B cell (primary cell): ENCODE data around the gene GLCCI1. TPM values are rescaled to one million over a fixed set of nuclear protein-coding genes. Genes with fewer than 3 reads are reported as not detected.
"Not testable (repeated sequence)": the region's sequence is repeated elsewhere in the genome, so short reads cannot be mapped to it uniquely, and the experiment has no call there.

ENCODE experiments used
- ATAC-seq: fragments of 200-7000 bp; cut with Tn5 transposase; one replicate; pipeline ENCODE4 v1.10.0; 2021; ENCODE audit warnings: low read depth, mild to moderate bottlenecking, moderate number of reproducible peaks, moderate library complexity
- CTCF ChIA-PET: fragments of 350-600 bp; sonication (Branson Sonifier 250); formaldehyde crosslinking; loops from one replicate; lab custom pipeline; 2021; ENCODE audit warnings: antibody characterized with exemption, inconsistent platforms; lab: Charles Lee
- POLR2A ChIA-PET: fragments of 350-600 bp; sonication (Branson Sonifier 250); formaldehyde crosslinking; loops from one replicate; lab custom pipeline; 2021; ENCODE audit warnings: antibody characterized with exemption; lab: Charles Lee
- DNase-seq: peaks from one replicate; pipeline ENCODE4 v3.0.0; 2013
- H2AFZ ChIP-seq: 2 replicates; pipeline ENCODE4 v1.6.1; 2012; ENCODE audit warnings: mild to moderate bottlenecking, low read depth, low read length; ENCODE audit not compliant: insufficient read depth, poor library complexity, severe bottlenecking
- H3K27ac ChIP-seq, 2 donors: 1 replicate in 1 of 2; 2 replicates in 1 of 2; pipeline ENCODE4 v1.5.1; 2012 to 2013; ENCODE audit warnings: low read length in 2 of 2, mild to moderate bottlenecking in 2 of 2, moderate library complexity in 1 of 2
- H3K27me3 ChIP-seq, 4 experiments: fragments of 200-600 bp in 1 of 4; sonication (generic) in 1 of 4; replicated peaks in 1 of 4; 1 replicate in 2 of 4; 2 replicates in 2 of 4; pipeline versions ENCODE4 v1.6.1 to v1.7.0; 2013 to 2016; ENCODE audit warnings: low read length in 3 of 4, mild to moderate bottlenecking in 2 of 4, mixed read lengths in 1 of 4, moderate library complexity in 1 of 4; ENCODE audit not compliant: insufficient read depth in 4 of 4, control insufficient read depth in 3 of 4; ENCODE audit errors: control extremely low read depth in 1 of 4
- H3K36me3 ChIP-seq, 2 experiments: replicated peaks in 1 of 2; 1 replicate in 1 of 2; 2 replicates in 1 of 2; pipeline versions ENCODE4 v1.6.1 to v1.7.1; 2013; ENCODE audit warnings: low read length in 1 of 2; ENCODE audit not compliant: insufficient read depth in 2 of 2, control insufficient read depth in 1 of 2; ENCODE audit errors: control extremely low read depth in 1 of 2, extremely low read depth in 1 of 2
- H3K4me1 ChIP-seq, 2 donors: fragments of 200-600 bp in 1 of 2; sonication (generic) in 1 of 2; 1 replicate in 1 of 2; 2 replicates in 1 of 2; pipeline versions ENCODE4 v1.5.1 to v1.6.1; 2013 to 2017; ENCODE audit warnings: low read length in 2 of 2; ENCODE audit not compliant: control insufficient read depth in 2 of 2, insufficient read depth in 2 of 2
- H3K4me2 ChIP-seq: replicated peaks from 2 replicates; pipeline ENCODE3; 2012; ENCODE audit warnings: mild to moderate bottlenecking, low read depth, low read length; ENCODE audit not compliant: poor library complexity, severe bottlenecking
- H3K4me3 ChIP-seq, 5 experiments: fragments of 200-600 bp in 1 of 5; sonication (generic) in 1 of 5; 1 replicate in 3 of 5; 2 replicates in 2 of 5; pipeline versions ENCODE4 v1.5.1 to v1.7.0; 2011 to 2016; ENCODE audit warnings: low read length in 4 of 5, mild to moderate bottlenecking in 4 of 5, low read depth in 2 of 5, control low read depth in 1 of 5, moderate library complexity in 1 of 5; ENCODE audit not compliant: insufficient read depth in 1 of 5; ENCODE audit errors: control extremely low read depth in 1 of 5, extremely low read depth in 1 of 5
- H3K79me2 ChIP-seq: fragments of 200-600 bp; sonication (generic); one replicate; pipeline ENCODE4 v1.6.0; 2016; ENCODE audit warnings: low read length; ENCODE audit not compliant: control insufficient read depth, insufficient read depth
- H3K9ac ChIP-seq: fragments of 200-600 bp; sonication (generic); 2 replicates; pipeline ENCODE4 v1.6.1; 2017; ENCODE audit warnings: mild to moderate bottlenecking, low read length, moderate library complexity
- H3K9me3 ChIP-seq, 3 donors: one replicate each; pipeline versions ENCODE4 v1.6.1 to v1.7.1; 2013; ENCODE audit warnings: low read length in 2 of 3; ENCODE audit not compliant: control insufficient read depth in 2 of 3, insufficient read depth in 1 of 3; ENCODE audit errors: control extremely low read depth in 1 of 3
- H4K20me1 ChIP-seq: 2 replicates; pipeline ENCODE4 v1.6.0; 2012; ENCODE audit warnings: mild to moderate bottlenecking, low read length; ENCODE audit not compliant: insufficient read depth, control insufficient read depth, poor library complexity, severe bottlenecking
- H3K27ac Mint-ChIP-seq: one replicate; pipeline ENCODE4 v1.8.0; 2021; ENCODE audit warnings: mixed read lengths
- H3K27me3 Mint-ChIP-seq: one replicate; pipeline ENCODE4 v1.8.0; 2021; ENCODE audit warnings: mixed read lengths
- H3K4me1 Mint-ChIP-seq: one replicate; pipeline ENCODE4 v1.8.0; 2021; ENCODE audit warnings: mixed read lengths
- H3K4me3 Mint-ChIP-seq: one replicate; pipeline ENCODE4 v1.8.0; 2021; ENCODE audit warnings: mixed read lengths
- H3K9me3 Mint-ChIP-seq: one replicate; pipeline ENCODE4 v1.8.0; 2022; ENCODE audit warnings: mixed read lengths; ENCODE audit not compliant: insufficient read depth
- CTCF ChIP-seq: fragments of 200-600 bp; IDR thresholded peaks from one replicate; pipeline ENCODE4 v1.8.0; 2022; ENCODE audit warnings: antibody characterized with exemption, mild to moderate bottlenecking
- EZH2 ChIP-seq: IDR thresholded peaks from 2 replicates; pipeline ENCODE4 v1.6.1; 2012; ENCODE audit warnings: borderline replicate concordance, low read depth, mild to moderate bottlenecking, moderate library complexity, low read length; ENCODE audit not compliant: insufficient read depth, poor library complexity, severe bottlenecking
- WGBS: methylation state at CpG from one replicate; pipeline ENCODE4 v1.1.5; 2013; ENCODE audit warnings: missing lambda C conversion rate; ENCODE audit not compliant: insufficient coverage; 5-methylcytosine and 5-hydroxymethylcytosine counted together
- intact Hi-C: fragments of 100-400 bp; cut with micrococcal nuclease; formaldehyde crosslinking; loops from one replicate; pipeline ENCODE4 v1.10.0; 2022
- polyA plus RNA-seq: library from polyadenylated mRNA; depleted of rRNA; stranded (reverse); fragments of >200 nt; gene quantifications from 2 replicates; pipeline ENCODE4 v1.2.3, GENCODE V29; 2012
- total RNA-seq, 2 donors: library from RNA; stranded (reverse); fragments of 120-200 nt in 1 of 2; gene quantifications; 1 replicate in 1 of 2; 2 replicates in 1 of 2; pipeline versions ENCODE4 v1.2.3 to v1.2.4, GENCODE V29; 2013 to 2022

GLCCI1 gene
- total and polyA plus RNA-seq, 2 donors (not counting 1 experiment from before 2014, with no cell fraction given) = 17.7 to 50.3 TPM

- no peaks in the 10 kb centered on the region for H3K27me3 Mint-ChIP-seq
- intact Hi-C loops = no loop called here
Measured at GRCh38 chr7:7992506-7992905, 23.9 kb downstream of the GLCCI1 start.

GRCh38 chr7:7995348-7995747, 26.8 kb downstream of the GLCCI1 start:
- H3K27me3 ChIP-seq, ATAC-seq, H3K36me3 ChIP-seq, DNase-seq, H3K4me3 Mint-ChIP-seq, H3K4me2 ChIP-seq, H3K9me3 Mint-ChIP-seq, H3K27ac ChIP-seq, intact Hi-C loops, H3K4me3 ChIP-seq, H2AFZ ChIP-seq, POLR2A ChIA-PET, H3K27me3 Mint-ChIP-seq, H4K20me1 ChIP-seq, H3K9ac ChIP-seq, CTCF ChIA-PET, H3K4me1 ChIP-seq, H3K27ac Mint-ChIP-seq: not testable (repeated sequence)
- peaks cover 12% of the 10 kb centered on the region for H3K4me1 Mint-ChIP-seq
- Histone ChIP-seq H3K9me3 (peaks cover 3 to 30% (median 14%) of the 10 kb centered on the region in 3 donors), H3K79me2 (peaks cover 79% of the 10 kb centered on the region)
- 100% methylated on average over 3 of the region's 6 CpGs for WGBS

More at GRCh38 chr7:7992506-7992905, 23.9 kb downstream of the GLCCI1 start:
- Histone ChIP-seq H3K36me3 (peaks cover 0 to 5% of the 10 kb centered on the region in 2 experiments), H3K79me2 (peaks cover 78% of the 10 kb centered on the region), H3K9ac (no peak overlapping the region), H2AFZ (no peak overlapping the region), H3K4me3 (no peak overlapping the region), H3K4me1 (peaks cover 0 to 8% of the 10 kb centered on the region in 2 donors), H3K27ac (no peak overlapping the region), H3K4me2 (no peak overlapping the region), H4K20me1 (no peaks in the 10 kb centered on the region), H3K9me3 (peaks cover 3 to 23% (median 4%) of the 10 kb centered on the region in 3 donors), H3K27me3 (no peaks in the 10 kb centered on the region)
- ATAC-seq = no peak
- no peak for DNase-seq
- WGBS = no CpG with 5 or more reads among the region's 1 CpG
- CTCF ChIA-PET = no interaction called here
- POLR2A ChIA-PET = no interaction called here
- H3K9me3 Mint-ChIP-seq = peaks cover 6% of the 10 kb centered on the region
- H3K27ac Mint-ChIP-seq = no peak overlapping the region
- TF ChIP-seq EZH2 (no peak), CTCF (no peak)
- peaks cover 34% of the 10 kb centered on the region for H3K4me1 Mint-ChIP-seq
- H3K4me3 Mint-ChIP-seq = no peak overlapping the region
